GM10248 (cell line): ENCODE data around the gene SZRD1.
"Not testable (repeated sequence)": the region's sequence is repeated elsewhere in the genome, so short reads cannot be mapped to it uniquely, and the experiment has no call there.

Experiments
- CTCF ChIA-PET: fragments of 300-600 bp; sonication (Branson Sonifier 250); formaldehyde crosslinking; extraction: SDS; loops from one replicate; lab custom pipeline; 2021; ENCODE audit warnings: antibody characterized with exemption; lab: Yijun Ruan, JAX
- POLR2A ChIA-PET: fragments of 350-650 bp; sonication (Branson Sonifier 250); formaldehyde crosslinking; extraction: SDS; loops from one replicate; lab custom pipeline; 2020; ENCODE audit warnings: antibody characterized with exemption; lab: Yijun Ruan, JAX
- DNase-seq: peaks from one replicate; pipeline ENCODE4 v3.0.0; 2012; ENCODE audit errors: extremely low spot score
- TF ChIP-seq, protein P1 (sequence below): IDR thresholded peaks from 2 replicates; pipeline ENCODE4 v1.5.1; 2012; ENCODE audit warnings: mild to moderate bottlenecking, low read depth; ENCODE audit errors: extremely low read depth, missing control alignments, control extremely low read depth

Gene SZRD1

DNA sequence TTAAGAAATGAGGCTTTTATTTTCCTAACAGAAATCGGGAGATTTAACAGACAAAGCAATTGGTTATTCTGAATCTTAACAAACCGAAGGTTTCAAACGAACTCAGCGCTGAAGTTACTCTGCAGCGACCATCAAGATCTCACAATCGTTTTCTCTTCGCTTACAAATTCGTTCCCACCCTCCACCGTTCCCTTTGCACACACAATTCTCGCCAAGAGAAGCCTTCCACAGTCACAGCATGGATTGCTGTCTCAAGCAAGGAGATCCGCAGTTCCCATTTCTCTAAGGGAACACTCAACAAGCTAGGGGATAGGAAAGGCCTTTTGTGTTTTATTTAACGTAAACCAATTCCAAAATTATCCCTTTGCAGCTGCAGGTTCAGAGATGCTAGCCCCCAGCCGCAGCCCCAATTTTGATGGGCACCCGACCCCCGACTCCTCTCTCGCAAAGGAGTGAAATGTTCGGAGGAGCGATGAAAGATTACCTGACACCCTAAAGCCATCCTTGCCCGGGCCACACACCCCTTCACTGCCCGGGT, 15.5 kb upstream of the SZRD1 start:
- ChIA-PET CTCF (interaction anchor here (0.6 to 5.2 kb wide), 10 partner anchors 9 to 146 kb away, joined by 3 to 70 read pairs (median 3); partner anchors contain the start of gene SZRD1), POLR2A (interaction anchor here (0.9 kb wide), 1 partner anchor 16 kb away, joined by 4 read pairs; no protein-coding TSS in a partner anchor)
- peak; percentile 20 for DNase-seq
- TF ChIP-seq, protein P1, sequence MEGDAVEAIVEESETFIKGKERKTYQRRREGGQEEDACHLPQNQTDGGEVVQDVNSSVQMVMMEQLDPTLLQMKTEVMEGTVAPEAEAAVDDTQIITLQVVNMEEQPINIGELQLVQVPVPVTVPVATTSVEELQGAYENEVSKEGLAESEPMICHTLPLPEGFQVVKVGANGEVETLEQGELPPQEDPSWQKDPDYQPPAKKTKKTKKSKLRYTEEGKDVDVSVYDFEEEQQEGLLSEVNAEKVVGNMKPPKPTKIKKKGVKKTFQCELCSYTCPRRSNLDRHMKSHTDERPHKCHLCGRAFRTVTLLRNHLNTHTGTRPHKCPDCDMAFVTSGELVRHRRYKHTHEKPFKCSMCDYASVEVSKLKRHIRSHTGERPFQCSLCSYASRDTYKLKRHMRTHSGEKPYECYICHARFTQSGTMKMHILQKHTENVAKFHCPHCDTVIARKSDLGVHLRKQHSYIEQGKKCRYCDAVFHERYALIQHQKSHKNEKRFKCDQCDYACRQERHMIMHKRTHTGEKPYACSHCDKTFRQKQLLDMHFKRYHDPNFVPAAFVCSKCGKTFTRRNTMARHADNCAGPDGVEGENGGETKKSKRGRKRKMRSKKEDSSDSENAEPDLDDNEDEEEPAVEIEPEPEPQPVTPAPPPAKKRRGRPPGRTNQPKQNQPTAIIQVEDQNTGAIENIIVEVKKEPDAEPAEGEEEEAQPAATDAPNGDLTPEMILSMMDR: no peak

DNA sequence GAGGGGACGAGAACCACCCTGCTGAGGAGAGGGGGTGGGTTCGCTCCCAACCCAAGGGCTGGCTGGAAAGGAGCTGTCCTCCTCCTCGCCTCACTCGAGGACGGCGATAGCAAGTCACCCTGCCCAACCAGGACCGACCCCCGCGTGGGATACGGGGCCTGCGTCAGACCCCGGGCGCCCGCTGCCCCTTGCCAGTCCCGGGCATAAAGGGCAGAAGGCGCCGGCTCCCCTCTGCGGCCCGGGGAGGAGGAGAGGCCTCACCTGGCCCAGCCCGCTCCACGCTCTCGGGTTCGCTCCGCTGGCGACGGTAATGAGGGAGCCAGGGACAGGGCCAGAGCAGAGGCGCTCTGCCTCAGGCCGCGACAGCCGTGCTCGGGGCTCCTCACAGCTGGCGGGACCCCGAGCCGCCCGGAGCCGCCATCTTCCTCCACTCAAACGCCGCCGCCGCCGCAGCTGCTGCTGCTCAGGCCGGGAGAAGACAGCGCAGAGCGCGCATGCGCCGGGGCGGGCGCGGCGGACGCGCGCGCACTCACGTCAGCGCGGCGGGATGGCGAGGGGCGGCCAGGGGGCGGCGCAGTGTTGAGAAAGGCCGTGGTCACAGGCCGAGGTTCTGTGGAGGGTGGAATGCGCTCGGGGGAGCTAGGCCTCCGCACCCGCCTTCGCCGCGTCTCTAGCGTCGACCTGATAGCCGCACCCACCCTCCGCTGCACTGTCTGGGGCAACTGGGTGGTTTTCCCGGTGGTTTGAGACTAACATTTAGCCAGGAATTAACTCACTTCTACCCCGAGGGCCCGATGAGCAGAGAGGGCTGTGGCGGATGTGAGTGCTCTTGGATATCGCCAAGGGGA, 14.8 kb upstream of the SZRD1 start, which contains the start of gene FBXO42:
Gene FBXO42 (minus strand): TSS at position 487 of the 848 bp plus-strand sequence. CDS start 37,062 bp downstream, outside the sequence.
- peak; percentile 95 for DNase-seq
- POLR2A ChIA-PET: interaction anchor here (0.9 to 1.0 kb wide), 2 partner anchors 10 to 16 kb away, joined by 4 read pairs; no protein-coding TSS in a partner anchor
- TF ChIP-seq, protein P1: peak; percentile 56
- CTCF ChIA-PET: interaction anchor here (0.6 to 5.2 kb wide), 10 partner anchors 8 to 145 kb away, joined by 3 to 70 read pairs (median 3); partner anchors contain the start of gene SZRD1

DNA sequence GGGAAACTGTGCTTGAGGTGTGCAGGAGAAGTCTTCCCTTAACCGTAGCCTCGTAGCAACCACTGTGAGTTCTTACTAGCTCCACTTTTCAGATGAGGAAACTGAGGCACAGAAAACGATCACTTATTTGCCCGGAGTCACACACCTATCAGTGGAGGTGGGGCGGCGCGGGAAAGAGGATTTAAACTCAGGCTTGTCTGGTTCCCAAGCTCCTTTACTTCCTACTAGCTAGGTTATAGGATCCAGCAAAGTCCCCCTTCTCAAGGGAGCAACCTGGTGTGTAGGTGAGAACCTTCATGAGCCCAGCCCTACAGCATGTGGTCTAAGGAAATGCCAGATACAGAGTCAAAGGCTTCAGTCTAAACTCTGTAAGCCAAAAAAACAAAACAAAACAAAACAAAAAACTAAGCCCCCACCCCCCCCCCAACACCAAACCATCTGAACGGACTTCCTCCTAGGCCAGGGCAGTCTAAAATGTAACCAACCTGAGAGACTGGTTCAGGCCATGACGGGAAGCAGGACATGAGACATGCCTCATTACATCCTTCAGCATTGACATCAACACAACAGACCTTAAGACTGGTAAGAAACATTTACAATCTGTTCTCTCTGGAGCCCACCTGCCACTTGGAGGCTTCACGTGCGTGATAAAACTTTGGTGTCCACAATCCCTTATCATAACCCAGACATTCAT, 14.1 kb upstream of the SZRD1 start:
- ChIA-PET POLR2A (interaction anchor here (0.9 to 1.0 kb wide), 2 partner anchors 10 to 15 kb away, joined by 4 read pairs; no protein-coding TSS in a partner anchor), CTCF (interaction anchor here (1.1 to 5.2 kb wide), 7 partner anchors 7 to 144 kb away, joined by 3 to 70 read pairs (median 3); partner anchors contain the start of gene SZRD1)
- no peak for DNase-seq
- TF ChIP-seq, protein P1: no peak

DNA sequence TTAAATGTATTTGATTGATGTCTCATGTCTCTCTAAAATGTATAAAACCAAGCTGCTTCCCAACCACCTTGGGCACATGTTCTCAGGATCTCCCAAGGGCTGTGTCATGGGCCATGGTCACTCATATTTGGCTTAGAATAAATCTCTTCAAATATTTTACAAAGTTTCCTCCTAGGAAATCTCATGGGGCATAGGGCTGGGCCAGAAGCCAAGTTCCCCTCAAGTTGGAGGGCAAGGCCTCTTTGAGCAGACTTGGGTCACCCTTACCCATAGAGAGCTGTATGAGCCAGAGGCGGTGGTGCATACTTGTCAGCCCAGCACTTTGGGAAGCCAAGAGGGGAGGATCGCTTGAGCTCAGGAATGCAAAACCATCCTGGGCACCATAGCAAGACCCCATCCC, 12.4 kb upstream of the SZRD1 start:
- ChIA-PET CTCF (interaction anchor here (1.0 to 5.2 kb wide), 5 partner anchors 8 to 86 kb away, joined by 3 to 70 read pairs (median 3); partner anchors contain the start of gene NECAP2), POLR2A (interaction anchor here (0.8 to 1.1 kb wide), 2 partner anchors 13 to 159 kb away, joined by 3 to 4 read pairs; no protein-coding TSS in a partner anchor)
- DNase-seq: no peak
- TF ChIP-seq, protein P1: no peak

DNA sequence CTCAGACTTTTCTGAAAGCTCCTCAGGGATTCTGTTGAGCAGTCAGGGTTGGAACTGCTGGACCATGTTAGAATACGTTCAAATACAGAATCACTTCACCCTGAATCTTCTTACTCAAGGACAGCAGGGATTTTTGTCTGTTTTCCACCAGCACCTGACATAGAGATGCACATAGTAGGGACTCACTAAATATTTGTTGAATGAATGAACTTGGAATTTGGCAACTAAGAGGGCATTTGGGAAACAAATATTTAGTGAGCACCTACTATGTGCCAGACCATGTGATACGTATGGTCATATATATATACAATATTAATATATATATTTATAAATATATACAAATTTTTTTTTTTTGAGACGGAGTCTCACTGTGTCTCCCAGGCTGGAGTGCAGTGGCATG, 10.2 kb upstream of the SZRD1 start:
- CTCF ChIA-PET: interaction anchor here (0.9 kb wide), 1 partner anchor 83 kb away, joined by 3 read pairs; no protein-coding TSS in a partner anchor
- POLR2A ChIA-PET: no interaction called here
- DNase-seq: no peak
- TF ChIP-seq, protein P1: no peak

DNA sequence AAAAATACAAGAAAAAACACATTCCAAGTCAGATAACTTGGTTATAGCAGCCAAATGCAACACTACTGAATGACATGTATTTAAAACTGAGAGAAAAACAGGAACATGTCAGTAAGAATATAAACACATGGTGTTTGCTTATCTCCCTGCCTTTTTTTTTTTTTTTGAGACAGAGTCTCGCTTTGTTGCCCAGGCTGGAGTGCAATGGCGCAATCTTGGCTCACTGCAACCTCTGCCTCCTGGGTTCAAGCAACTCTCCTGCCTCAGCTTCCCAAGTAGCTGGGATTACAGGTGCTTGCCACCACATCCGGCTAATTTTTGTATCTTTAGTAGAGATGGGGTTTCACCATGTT, 1.9 kb upstream of the SZRD1 start:
- ChIA-PET CTCF (interaction anchor here (1.7 to 4.6 kb wide), 7 partner anchors 11 to 283 kb away, joined by 3 to 70 read pairs (median 10); partner anchors contain the start of genes FBXO42 and NECAP2), POLR2A (interaction anchor here (0.6 kb wide), 1 partner anchor 61 kb away, joined by 5 read pairs; no protein-coding TSS in a partner anchor)
- not testable (repeated sequence) for DNase-seq
